K562 (cell line): ENCODE data around the gene TMEM108. TPM values are rescaled to one million over a fixed set of nuclear protein-coding genes. Genes with fewer than 3 reads are reported as not detected.

Source experiments
- ATAC-seq: fragments of 200-7000 bp; cut with Tn5 transposase; 3 replicates; pipeline ENCODE4 v1.9.1; 2020; ENCODE audit warnings: moderate library complexity
- BruUV-seq: library from RNA; stranded (reverse); fragments of 400-500 nt; replicated peaks from 2 replicates; lab custom pipeline; 2021; lab: Mats Ljungman, UMichigan
- CTCF ChIA-PET: fragments of 300-600 bp; formaldehyde crosslinking; extraction: SDS; loops from one replicate; lab custom pipeline; 2021; ENCODE audit warnings: low intra/inter-chr PET ratio; lab: Yijun Ruan, JAX
- POLR2A ChIA-PET: fragments of 300-600, 350-650 bp; sonication (Branson Sonifier 250); formaldehyde crosslinking; extraction: SDS; loops from one replicate; lab custom pipeline; 2021; ENCODE audit warnings: antibody characterized with exemption, inconsistent platforms; lab: Yijun Ruan, JAX
- DNase-seq, 4 experiments: peaks; one replicate each; pipeline versions ENCODE4 v3.0.0 to v3.0.0-alpha.2; 2011 to 2018; ENCODE audit warnings: low spot score in 3 of 4, mixed read lengths in 3 of 4; ENCODE audit errors: extremely low read depth in 1 of 4
- FAIRE-seq: peaks from 2 replicates; lab custom pipeline; 2011; peaks lifted over from hg19 to GRCh38; lab: Jason Lieb, UNC
- H2AFZ ChIP-seq: 2 replicates; pipeline ENCODE4 v1.6.0; 2011; ENCODE audit warnings: low read depth, low read length, control low read depth, inconsistent platforms
- H3K27ac ChIP-seq: fragments of 200-600 bp; 3 replicates; pipeline ENCODE4 v1.8.0; 2011; ENCODE audit warnings: low read depth, mild to moderate bottlenecking, control low read depth, inconsistent platforms, low read length, moderate library complexity, mixed read lengths; ENCODE audit errors: extremely low read depth
- H3K27me3 ChIP-seq, 2 experiments: fragments of 300-600 bp in 1 of 2; 2 replicates in 1 of 2; 3 replicates in 1 of 2; pipeline versions ENCODE4 v1.6.0 to v1.8.0; 2011; ENCODE audit warnings: inconsistent platforms in 2 of 2, low read length in 2 of 2, mild to moderate bottlenecking in 1 of 2, mixed read lengths in 1 of 2, moderate library complexity in 1 of 2; ENCODE audit not compliant: control insufficient read depth in 2 of 2, insufficient read depth in 2 of 2
- H3K36me3 ChIP-seq: fragments of 300-600 bp; 3 replicates; pipeline ENCODE4 v1.8.0; 2011; ENCODE audit warnings: mild to moderate bottlenecking, low read length, inconsistent platforms; ENCODE audit not compliant: control insufficient read depth, insufficient read depth
- H3K4me1 ChIP-seq, 2 experiments: fragments of 200-600 bp in 1 of 2; replicated peaks in 1 of 2; 2 replicates in 1 of 2; 3 replicates in 1 of 2; pipeline versions ENCODE4 v1.5.1 to v1.8.0; 2011; ENCODE audit warnings: inconsistent platforms in 2 of 2, low read length in 2 of 2, mild to moderate bottlenecking in 1 of 2, mixed read lengths in 1 of 2, moderate library complexity in 1 of 2; ENCODE audit not compliant: control insufficient read depth in 2 of 2, insufficient read depth in 2 of 2
- H3K4me2 ChIP-seq: 2 replicates; pipeline ENCODE4 v1.6.1; 2011; ENCODE audit warnings: low read length, control low read depth, inconsistent platforms, mixed read lengths; ENCODE audit not compliant: insufficient read depth
- H3K4me3 ChIP-seq: fragments of 200-600 bp; sonication (generic), shearing (Covaris generic); 2 replicates; pipeline ENCODE4 v1.5.1; 2016; ENCODE audit warnings: control low read depth, inconsistent platforms
- H3K79me2 ChIP-seq: fragments of 200-600 bp; 3 replicates; pipeline ENCODE4 v1.8.0; 2011; ENCODE audit warnings: low read length, inconsistent platforms; ENCODE audit not compliant: control insufficient read depth, insufficient read depth
- H3K9ac ChIP-seq, 2 experiments: 2 replicates each; pipeline versions ENCODE4 v1.6.0 to v1.6.1; 2011; ENCODE audit warnings: low read depth in 2 of 2, low read length in 2 of 2, control low read depth in 1 of 2, inconsistent platforms in 1 of 2, mild to moderate bottlenecking in 1 of 2, mixed read lengths in 1 of 2; ENCODE audit not compliant: insufficient read depth in 1 of 2
- H3K9me1 ChIP-seq: one replicate; pipeline ENCODE4 v1.6.0; 2011; ENCODE audit warnings: inconsistent platforms, mild to moderate bottlenecking, low read length, moderate library complexity; ENCODE audit not compliant: control insufficient read depth, insufficient read depth
- H3K9me3 ChIP-seq: replicated peaks from 2 replicates; pipeline ENCODE4 v1.5.1; 2011; ENCODE audit warnings: low read depth, low read length, inconsistent platforms; ENCODE audit not compliant: control insufficient read depth, insufficient read depth
- H4K20me1 ChIP-seq: replicated peaks from 2 replicates; pipeline ENCODE4 v1.6.1; 2011; ENCODE audit warnings: low read length, inconsistent platforms, mixed read lengths; ENCODE audit not compliant: control insufficient read depth, insufficient read depth
- CHD4 ChIP-seq: fragments of 200-600 bp; sonication (generic); IDR thresholded peaks from 3 replicates; pipeline ENCODE4 v1.6.1; 2012; ENCODE audit warnings: low read depth, mild to moderate bottlenecking, mixed read lengths, low read length, inconsistent platforms; ENCODE audit not compliant: insufficient read depth, insufficient replicate concordance, poor library complexity, severe bottlenecking
- CLOCK ChIP-seq: fragments of 250-450 bp; sonication (Bioruptor Pico); IDR thresholded peaks from 2 replicates; pipeline ENCODE4 v1.4.0; 2020; ENCODE audit warnings: mild to moderate bottlenecking, moderate library complexity, borderline replicate concordance
- ESRRA ChIP-seq: fragments of 450-650 bp; IDR thresholded peaks from 2 replicates; pipeline ENCODE4 v1.6.1; 2014; ENCODE audit warnings: low read depth, mild to moderate bottlenecking, moderate library complexity, borderline replicate concordance
- HDGF ChIP-seq: fragments of 450-650 bp; IDR thresholded peaks from 2 replicates; pipeline ENCODE4 v1.6.1; 2016
- KDM5B ChIP-seq: fragments of 200-600 bp; sonication (generic); IDR thresholded peaks from 2 replicates; pipeline ENCODE4 v1.6.1; 2012; ENCODE audit warnings: low read depth, mild to moderate bottlenecking, moderate library complexity, low read length, control low read depth, inconsistent platforms; ENCODE audit not compliant: insufficient replicate concordance
- PTBP1 ChIP-seq: fragments of 200-400 bp; formaldehyde crosslinking; IDR thresholded peaks from 2 replicates; pipeline ENCODE4 v1.6.1; 2017; ENCODE audit warnings: low read depth, low read length
- SAFB ChIP-seq: fragments of 200-400 bp; formaldehyde crosslinking; IDR thresholded peaks from 2 replicates; pipeline ENCODE4 v1.6.1; 2017; ENCODE audit warnings: low read depth, low read length, borderline replicate concordance
- SREBF1 ChIP-seq: fragments of 150-350 bp; IDR thresholded peaks from 2 replicates; pipeline ENCODE4 v1.6.1; 2014; ENCODE audit warnings: antibody characterized with exemption, low read depth, low read length, borderline replicate concordance
- WGBS: fragments of 100-300 bp; shearing (Covaris generic); methylation state at CpG from one replicate; pipeline ENCODE4 v1.1.6; 2016; ENCODE audit warnings: low coverage, mixed read lengths; ENCODE audit not compliant: insufficient coverage; ENCODE audit errors: missing lambda C conversion rate; 5-methylcytosine and 5-hydroxymethylcytosine counted together
- in situ Hi-C: fragments of 300-500 bp; cut with MboI; formaldehyde crosslinking; loops from 4 replicates; pipeline ENCODE4 v1.15.0; 2018; ENCODE audit warnings: inconsistent platforms, mixed read lengths
- intact Hi-C: fragments of 100-400 bp; cut with micrococcal nuclease; formaldehyde crosslinking; loops from 2 replicates; pipeline ENCODE4 v1.14.2; 2022
- polyA plus RNA-seq, 8 experiments: library from polyadenylated mRNA; depleted of rRNA in 4 of 8; stranded (reverse) in 5 of 8; unstranded in 3 of 8; fragments of >200 nt; fragmentation: Nextera tagmentation in 2 of 8; fragmentation: Illumina TruSeq in 1 of 8; extraction: Ambion mirVana in 2 of 8; extraction: Trizol in 1 of 8; gene quantifications; 2 replicates each; pipeline versions ENCODE4 v1.2.1 to v1.2.3, GENCODE V29; 2011 to 2014; ENCODE audit warnings: inconsistent platforms in 1 of 8, missing spikeins in 1 of 8
- total RNA-seq, 7 experiments: library from RNA; depleted of rRNA in 6 of 7; stranded (reverse); fragments of >200 nt in 6 of 7; fragmentation: Illumina TruSeq in 2 of 7; extraction: Trizol in 2 of 7; gene quantifications; 2 replicates each; pipeline versions ENCODE4 v1.2.1 to v1.2.3, GENCODE V29; 2011 to 2021; ENCODE audit warnings: low replicate concordance in 1 of 7

Gene TMEM108
- total and polyA plus RNA-seq, 9 of the 15 experiments (the other 6 are each of a cell fraction or from before 2014, with no cell fraction given): 0.65 to 11.1 (median 3.4) TPM

DNA sequence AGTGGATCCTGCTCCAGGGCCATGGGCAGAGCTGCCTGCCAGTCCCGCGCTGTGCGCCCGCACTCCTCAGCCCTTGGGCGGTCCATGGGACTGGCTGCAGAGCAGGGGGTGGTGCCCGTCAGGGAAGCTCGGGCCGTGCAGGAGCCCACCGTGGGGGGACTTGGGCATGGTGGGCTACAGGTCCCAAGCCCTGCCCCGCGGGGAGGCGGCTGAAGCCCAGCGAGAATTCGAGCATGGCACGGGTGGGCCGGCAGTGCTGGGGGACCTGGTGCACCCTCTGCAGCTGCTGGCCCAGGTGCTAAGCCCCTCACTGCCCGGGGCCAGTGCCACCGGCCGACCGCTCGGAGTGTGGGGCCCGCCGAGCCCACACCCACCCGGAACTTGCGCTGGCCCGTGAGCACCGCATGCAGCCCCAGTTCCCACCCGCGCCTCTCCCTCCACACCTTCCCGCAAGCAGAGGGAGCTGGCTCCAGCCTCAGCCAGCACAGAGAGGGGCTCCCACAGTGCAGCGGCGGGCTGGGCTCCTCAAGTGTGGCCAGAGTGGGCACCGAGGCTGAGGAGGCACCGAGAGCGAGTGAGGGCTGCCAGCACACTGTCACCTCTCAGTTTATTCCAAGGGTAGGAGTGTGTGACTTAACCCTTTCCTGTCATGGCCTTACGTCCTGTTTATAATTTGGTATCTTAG lies 129.3 kb downstream of the TMEM108 start:
- CTCF ChIA-PET: no interaction called here
- no TSS peak for BruUV-seq

More for the DNA sequence above, 129.3 kb downstream of the TMEM108 start:
- no peak overlapping the region for H3K4me3 ChIP-seq
- no peaks in the 10 kb centered on the region for H3K9me3 ChIP-seq
- no peak overlapping the region for H3K27ac ChIP-seq
- FAIRE-seq (no peak), DNase-seq (no peak), ATAC-seq (no peak)
- no peaks in the 10 kb centered on the region for H4K20me1 ChIP-seq
- H3K9me1 ChIP-seq: no peaks in the 10 kb centered on the region
- H3K4me1 ChIP-seq: no peaks in the 10 kb centered on the region
- no peak overlapping the region for H2AFZ ChIP-seq
- in situ Hi-C loops: no loop called here
- no peak overlapping the region for H3K4me2 ChIP-seq
- no peaks in the 10 kb centered on the region for H3K79me2 ChIP-seq
- 87% methylated on average over 5 of the region's 36 CpGs for WGBS
- H3K9ac ChIP-seq: no peak overlapping the region
- no peak for TF ChIP-seq SREBF1
- TF ChIP-seq SAFB: no peak
- TF ChIP-seq KDM5B: no peak
- TF ChIP-seq ESRRA: no peak
- no peak for TF ChIP-seq CLOCK
- TF ChIP-seq HDGF: no peak
- TF ChIP-seq CHD4: no peak
- TF ChIP-seq PTBP1: no peak
- no peaks in the 10 kb centered on the region for H3K36me3 ChIP-seq
- no peaks in the 10 kb centered on the region for H3K27me3 ChIP-seq
- POLR2A ChIA-PET: no interaction called here
- intact Hi-C loops: no loop called here
